GM23338 (cell line): ENCODE results near the gene MEAK7. TPM values are rescaled to one million over a fixed set of nuclear protein-coding genes. Genes with fewer than 3 reads are reported as not detected.
A peak's percentile ranks its signal among the peaks of the same experiment; 100 is the strongest.

Source experiments
- ATAC-seq: fragments of 200-7000 bp; cut with Tn5 transposase; 3 replicates; pipeline ENCODE4 v1.9.1; 2020
- DNase-seq: peaks from one replicate; pipeline ENCODE4 v3.0.0-alpha.2; 2015; ENCODE audit warnings: low spot score
- H2AFZ ChIP-seq: fragments of 200-600 bp; sonication (generic); 2 replicates; pipeline ENCODE4 v1.8.0; 2016; ENCODE audit warnings: antibody characterized with exemption, mild to moderate bottlenecking, moderate library complexity
- H3F3A ChIP-seq: fragments of 200-600 bp; sonication (generic); replicated peaks from 2 replicates; pipeline ENCODE4 v1.8.0; 2017; ENCODE audit warnings: antibody characterized with exemption, mixed run types, low read depth
- H3K27ac ChIP-seq: fragments of 200-600 bp; sonication (generic); 2 replicates; pipeline ENCODE4 v1.6.1; 2016; ENCODE audit warnings: low read depth
- H3K27me3 ChIP-seq: fragments of 200-600 bp; sonication (generic); 2 replicates; pipeline ENCODE4 v1.8.0; 2016; ENCODE audit warnings: mild to moderate bottlenecking, mixed run types, moderate library complexity; ENCODE audit not compliant: insufficient read depth
- H3K36me3 ChIP-seq: fragments of 200-600 bp; sonication (generic); 2 replicates; pipeline ENCODE4 v1.8.0; 2016; ENCODE audit warnings: mild to moderate bottlenecking; ENCODE audit not compliant: insufficient read depth
- H3K4me1 ChIP-seq: fragments of 200-600 bp; sonication (generic); 2 replicates; pipeline ENCODE4 v1.8.0; 2016; ENCODE audit warnings: mild to moderate bottlenecking, moderate library complexity; ENCODE audit not compliant: insufficient read depth
- H3K4me2 ChIP-seq: fragments of 200-600 bp; sonication (generic); 2 replicates; pipeline ENCODE4 v1.7.1; 2017; ENCODE audit warnings: mixed run types
- H3K4me3 ChIP-seq: fragments of 200-600 bp; sonication (generic); 2 replicates; pipeline ENCODE4 v1.6.1; 2016; ENCODE audit warnings: mixed run types
- H3K79me2 ChIP-seq: fragments of 200-600 bp; sonication (generic); replicated peaks from 2 replicates; pipeline ENCODE4 v1.8.0; 2017; ENCODE audit warnings: mild to moderate bottlenecking; ENCODE audit not compliant: insufficient read depth
- H3K9me2 ChIP-seq: fragments of 200-600 bp; sonication (generic); 2 replicates; pipeline ENCODE4 v1.8.0; 2017; ENCODE audit not compliant: insufficient read depth
- H4K20me1 ChIP-seq: fragments of 200-600 bp; sonication (generic); replicated peaks from 2 replicates; pipeline ENCODE4 v1.8.0; 2017; ENCODE audit warnings: mild to moderate bottlenecking; ENCODE audit not compliant: insufficient read depth
- H3K27ac Mint-ChIP-seq: 2 replicates; pipeline ENCODE4 v1.8.0; 2020; ENCODE audit warnings: inconsistent platforms, mild to moderate bottlenecking, moderate library complexity, mixed read lengths
- H3K27me3 Mint-ChIP-seq: 3 replicates; pipeline ENCODE4 v1.8.0; 2022; ENCODE audit warnings: low read depth, mild to moderate bottlenecking, moderate library complexity, mixed read lengths, inconsistent platforms; ENCODE audit not compliant: insufficient read depth, poor library complexity
- H3K36me3 Mint-ChIP-seq: 3 replicates; pipeline ENCODE4 v1.8.0; 2021; ENCODE audit warnings: low read depth, mild to moderate bottlenecking, inconsistent platforms, moderate library complexity, mixed read lengths
- H3K4me1 Mint-ChIP-seq: 3 replicates; pipeline ENCODE4 v1.8.0; 2020; ENCODE audit warnings: mild to moderate bottlenecking, inconsistent platforms, mixed read lengths
- H3K4me3 Mint-ChIP-seq: 3 replicates; pipeline ENCODE4 v1.8.0; 2021; ENCODE audit warnings: moderate library complexity, mild to moderate bottlenecking, inconsistent platforms, mixed read lengths
- H3K9me3 Mint-ChIP-seq: 3 replicates; pipeline ENCODE4 v1.8.0; 2020; ENCODE audit warnings: moderate library complexity, mild to moderate bottlenecking, inconsistent platforms, mixed read lengths
- CREB1 ChIP-seq: fragments of 250-450 bp; sonication (Bioruptor Pico); IDR thresholded peaks from 2 replicates; pipeline ENCODE4 v1.5.0; 2020; ENCODE audit warnings: low read depth, mild to moderate bottlenecking, moderate library complexity
- ETS1 ChIP-seq: IDR thresholded peaks from 2 replicates; pipeline ENCODE4 v1.6.1; 2016; ENCODE audit warnings: antibody characterized with exemption
- EZH2 ChIP-seq: fragments of 200-600 bp; sonication (generic); IDR thresholded peaks from one replicate; pipeline ENCODE4 v1.8.0; 2017; ENCODE audit warnings: antibody characterized with exemption, mild to moderate bottlenecking, low read depth; ENCODE audit not compliant: unreplicated experiment
- POLR2AphosphoS5 ChIP-seq: IDR thresholded peaks from 2 replicates; pipeline ENCODE4 v1.6.1; 2016; ENCODE audit warnings: antibody characterized with exemption, low read depth
- REST ChIP-seq: IDR thresholded peaks from one replicate; pipeline ENCODE4 v1.6.1; 2018; ENCODE audit warnings: antibody characterized with exemption; ENCODE audit not compliant: unreplicated experiment
- ZNF114 ChIP-seq: fragments of 250-450 bp; sonication (Bioruptor Pico); IDR thresholded peaks from 2 replicates; pipeline ENCODE4 v1.5.0; 2020; ENCODE audit warnings: mild to moderate bottlenecking, moderate library complexity
- ZNF331 ChIP-seq: fragments of 250-450 bp; sonication (Bioruptor Pico); IDR thresholded peaks from 2 replicates; pipeline ENCODE4 v1.5.0; 2020; ENCODE audit warnings: low read depth, mild to moderate bottlenecking, moderate library complexity
- polyA plus RNA-seq: library from polyadenylated mRNA; unstranded; fragments of >200 nt; fragmentation: Nextera tagmentation; extraction: Ambion mirVana; gene quantifications from 2 replicates; pipeline ENCODE4 v1.2.1, GENCODE V29; 2016
- total RNA-seq: library from RNA; depleted of rRNA; stranded (reverse); fragments of >200 nt; shearing (Covaris generic); gene quantifications from 2 replicates; pipeline ENCODE4 v1.2.3, GENCODE V29; 2014
- TF ChIP-seq, protein P1 (sequence below): fragments of 250-450 bp; sonication (Bioruptor Pico); IDR thresholded peaks from 2 replicates; pipeline ENCODE4 v1.5.0; 2020; ENCODE audit warnings: mild to moderate bottlenecking, moderate library complexity

MEAK7 gene
- total and polyA plus RNA-seq, 2 experiments from 2014 or later, result 7.5 to 17.2 TPM

- DNase-seq (no peak), ATAC-seq (no peak)
- H3K27ac Mint-ChIP-seq, result no peak overlapping the region
- Histone ChIP-seq H2AFZ (peak overlapping the region; percentile 56), H3K27ac (no peak overlapping the region), H3K36me3 (no peaks in the 10 kb centered on the region), H3K4me2 (no peak overlapping the region), H3K27me3 (no peaks in the 10 kb centered on the region), H3K79me2 (no peaks in the 10 kb centered on the region), H3K4me3 (no peak overlapping the region), H3K4me1 (peaks cover 3% of the 10 kb centered on the region; the same call in 1 of the 2 replicates), H3F3A (no peaks in the 10 kb centered on the region), H3K9me2 (no peaks in the 10 kb centered on the region), H4K20me1 (no peaks in the 10 kb centered on the region)
- TF ChIP-seq ETS1 (no peak), ZNF114 (CRISPR knock-in tag) (no peak), ZNF331 (CRISPR knock-in tag) (no peak), POLR2AphosphoS5 (no peak), EZH2 (no peak), CREB1 (CRISPR knock-in tag) (no peak), REST (no peak)
- TF ChIP-seq, protein P1, sequence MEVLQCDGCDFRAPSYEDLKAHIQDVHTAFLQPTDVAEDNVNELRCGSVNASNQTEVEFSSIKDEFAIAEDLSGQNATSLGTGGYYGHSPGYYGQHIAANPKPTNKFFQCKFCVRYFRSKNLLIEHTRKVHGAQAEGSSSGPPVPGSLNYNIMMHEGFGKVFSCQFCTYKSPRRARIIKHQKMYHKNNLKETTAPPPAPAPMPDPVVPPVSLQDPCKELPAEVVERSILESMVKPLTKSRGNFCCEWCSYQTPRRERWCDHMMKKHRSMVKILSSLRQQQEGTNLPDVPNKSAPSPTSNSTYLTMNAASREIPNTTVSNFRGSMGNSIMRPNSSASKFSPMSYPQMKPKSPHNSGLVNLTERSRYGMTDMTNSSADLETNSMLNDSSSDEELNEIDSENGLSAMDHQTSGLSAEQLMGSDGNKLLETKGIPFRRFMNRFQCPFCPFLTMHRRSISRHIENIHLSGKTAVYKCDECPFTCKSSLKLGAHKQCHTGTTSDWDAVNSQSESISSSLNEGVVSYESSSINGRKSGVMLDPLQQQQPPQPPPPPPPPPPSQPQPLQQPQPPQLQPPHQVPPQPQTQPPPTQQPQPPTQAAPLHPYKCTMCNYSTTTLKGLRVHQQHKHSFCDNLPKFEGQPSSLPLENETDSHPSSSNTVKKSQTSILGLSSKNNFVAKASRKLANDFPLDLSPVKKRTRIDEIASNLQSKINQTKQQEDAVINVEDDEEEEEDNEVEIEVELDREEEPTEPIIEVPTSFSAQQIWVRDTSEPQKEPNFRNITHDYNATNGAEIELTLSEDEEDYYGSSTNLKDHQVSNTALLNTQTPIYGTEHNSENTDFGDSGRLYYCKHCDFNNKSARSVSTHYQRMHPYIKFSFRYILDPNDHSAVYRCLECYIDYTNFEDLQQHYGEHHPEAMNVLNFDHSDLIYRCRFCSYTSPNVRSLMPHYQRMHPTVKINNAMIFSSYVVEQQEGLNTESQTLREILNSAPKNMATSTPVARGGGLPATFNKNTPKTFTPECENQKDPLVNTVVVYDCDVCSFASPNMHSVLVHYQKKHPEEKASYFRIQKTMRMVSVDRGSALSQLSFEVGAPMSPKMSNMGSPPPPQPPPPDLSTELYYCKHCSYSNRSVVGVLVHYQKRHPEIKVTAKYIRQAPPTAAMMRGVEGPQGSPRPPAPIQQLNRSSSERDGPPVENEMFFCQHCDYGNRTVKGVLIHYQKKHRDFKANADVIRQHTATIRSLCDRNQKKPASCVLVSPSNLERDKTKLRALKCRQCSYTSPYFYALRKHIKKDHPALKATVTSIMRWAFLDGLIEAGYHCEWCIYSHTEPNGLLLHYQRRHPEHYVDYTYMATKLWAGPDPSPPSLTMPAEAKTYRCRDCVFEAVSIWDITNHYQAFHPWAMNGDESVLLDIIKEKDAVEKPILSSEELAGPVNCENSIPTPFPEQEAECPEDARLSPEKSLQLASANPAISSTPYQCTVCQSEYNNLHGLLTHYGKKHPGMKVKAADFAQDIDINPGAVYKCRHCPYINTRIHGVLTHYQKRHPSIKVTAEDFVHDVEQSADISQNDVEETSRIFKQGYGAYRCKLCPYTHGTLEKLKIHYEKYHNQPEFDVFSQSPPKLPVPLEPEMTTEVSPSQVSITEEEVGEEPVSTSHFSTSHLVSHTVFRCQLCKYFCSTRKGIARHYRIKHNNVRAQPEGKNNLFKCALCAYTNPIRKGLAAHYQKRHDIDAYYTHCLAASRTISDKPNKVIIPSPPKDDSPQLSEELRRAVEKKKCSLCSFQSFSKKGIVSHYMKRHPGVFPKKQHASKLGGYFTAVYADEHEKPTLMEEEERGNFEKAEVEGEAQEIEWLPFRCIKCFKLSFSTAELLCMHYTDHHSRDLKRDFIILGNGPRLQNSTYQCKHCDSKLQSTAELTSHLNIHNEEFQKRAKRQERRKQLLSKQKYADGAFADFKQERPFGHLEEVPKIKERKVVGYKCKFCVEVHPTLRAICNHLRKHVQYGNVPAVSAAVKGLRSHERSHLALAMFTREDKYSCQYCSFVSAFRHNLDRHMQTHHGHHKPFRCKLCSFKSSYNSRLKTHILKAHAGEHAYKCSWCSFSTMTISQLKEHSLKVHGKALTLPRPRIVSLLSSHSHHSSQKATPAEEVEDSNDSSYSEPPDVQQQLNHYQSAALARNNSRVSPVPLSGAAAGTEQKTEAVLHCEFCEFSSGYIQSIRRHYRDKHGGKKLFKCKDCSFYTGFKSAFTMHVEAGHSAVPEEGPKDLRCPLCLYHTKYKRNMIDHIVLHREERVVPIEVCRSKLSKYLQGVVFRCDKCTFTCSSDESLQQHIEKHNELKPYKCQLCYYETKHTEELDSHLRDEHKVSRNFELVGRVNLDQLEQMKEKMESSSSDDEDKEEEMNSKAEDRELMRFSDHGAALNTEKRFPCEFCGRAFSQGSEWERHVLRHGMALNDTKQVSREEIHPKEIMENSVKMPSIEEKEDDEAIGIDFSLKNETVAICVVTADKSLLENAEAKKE (CRISPR knock-in tag), result no peak
- H3K4me3 Mint-ChIP-seq, result no peak overlapping the region
- H3K27me3 Mint-ChIP-seq, result peaks cover 13% of the 10 kb centered on the region
- no peaks in the 10 kb centered on the region; the same call in 2 of the 3 replicates for H3K9me3 Mint-ChIP-seq
- H3K4me1 Mint-ChIP-seq, result peaks cover 7% of the 10 kb centered on the region
- H3K36me3 Mint-ChIP-seq, result no peaks in the 10 kb centered on the region
Observed at GRCh38 chr16:84519855-84520254, 15.4 kb upstream of the MEAK7 start.
